Liver (tissue), 9 donors: Measurements from ENCODE around the gene ZNF267. TPM values are rescaled to one million over a fixed set of nuclear protein-coding genes. Genes with fewer than 3 reads are reported as not detected.

Experiments used
- DNase-seq: peaks from one replicate; pipeline ENCODE4 v3.0.0-alpha.2; 2017; ENCODE audit warnings: low spot score
- H3K27ac ChIP-seq, 2 donors: one replicate each; pipeline ENCODE4 v1.7.0; 2013; ENCODE audit warnings: inconsistent platforms in 2 of 2, low read length in 2 of 2, control low read depth in 1 of 2, low read depth in 1 of 2, mild to moderate bottlenecking in 1 of 2
- H3K27me3 ChIP-seq, 4 donors: one replicate each; pipeline versions ENCODE4 v1.6.1 to v1.7.0; 2013; ENCODE audit warnings: low read length in 3 of 4, inconsistent platforms in 1 of 4, mild to moderate bottlenecking in 1 of 4, moderate library complexity in 1 of 4; ENCODE audit not compliant: control insufficient read depth in 4 of 4, insufficient read depth in 4 of 4
- H3K36me3 ChIP-seq, 4 donors: one replicate each; pipeline versions ENCODE4 v1.6.1 to v1.7.0; 2013; ENCODE audit warnings: low read length in 3 of 4, mild to moderate bottlenecking in 3 of 4, low read depth in 1 of 4, moderate library complexity in 1 of 4; ENCODE audit not compliant: control insufficient read depth in 4 of 4, insufficient read depth in 3 of 4
- H3K4me1 ChIP-seq, 4 donors: one replicate each; pipeline versions ENCODE4 v1.6.1 to v1.7.0; 2013; ENCODE audit warnings: low read length in 3 of 4, mild to moderate bottlenecking in 3 of 4, moderate library complexity in 1 of 4; ENCODE audit not compliant: control insufficient read depth in 4 of 4, insufficient read depth in 4 of 4
- H3K4me3 ChIP-seq, 3 donors: one replicate each; pipeline versions ENCODE4 v1.6.1 to v1.7.0; 2013; ENCODE audit warnings: low read length in 3 of 3, control low read depth in 1 of 3, low read depth in 1 of 3, mild to moderate bottlenecking in 1 of 3
- H3K9ac ChIP-seq, 2 donors: one replicate each; pipeline ENCODE4 v1.7.0; 2013; ENCODE audit warnings: low read length in 2 of 2, mild to moderate bottlenecking in 2 of 2, moderate library complexity in 2 of 2, control low read depth in 1 of 2, low read depth in 1 of 2
- H3K9me3 ChIP-seq, 4 donors: one replicate each; pipeline versions ENCODE4 v1.6.1 to v1.7.0; 2013; ENCODE audit warnings: low read length in 3 of 4; ENCODE audit not compliant: control insufficient read depth in 4 of 4
- EGR1 ChIP-seq, 2 donors: IDR thresholded peaks; 2 replicates each; pipeline ENCODE4 v1.6.1; 2016 to 2018; ENCODE audit warnings: antibody characterized with exemption in 2 of 2, low read depth in 2 of 2
- FOXA1 ChIP-seq: IDR thresholded peaks from 2 replicates; pipeline ENCODE4 v1.6.1; 2016; ENCODE audit warnings: antibody characterized with exemption
- GABPA ChIP-seq, 2 donors: IDR thresholded peaks in 1 of 2; conservative IDR thresholded peaks in 1 of 2; 2 replicates each; pipeline ENCODE4 v1.6.1; 2016; ENCODE audit warnings: antibody characterized with exemption in 2 of 2, mild to moderate bottlenecking in 1 of 2, moderate library complexity in 1 of 2
- HNF4A ChIP-seq, 2 donors: conservative IDR thresholded peaks; 2 replicates each; pipeline ENCODE4 v1.6.1; 2016; ENCODE audit warnings: antibody characterized with exemption in 2 of 2, mild to moderate bottlenecking in 2 of 2
- HNF4G ChIP-seq: IDR thresholded peaks from 2 replicates; pipeline ENCODE4 v1.6.1; 2016; ENCODE audit warnings: antibody characterized with exemption
- NR2F2 ChIP-seq: IDR thresholded peaks from 2 replicates; pipeline ENCODE4 v1.6.1; 2016; ENCODE audit warnings: antibody characterized with exemption
- RAD21 ChIP-seq, 2 donors: IDR thresholded peaks; 2 replicates each; pipeline ENCODE4 v1.6.1; 2016; ENCODE audit warnings: antibody characterized with exemption in 2 of 2, mild to moderate bottlenecking in 2 of 2
- RXRA ChIP-seq, 2 donors: IDR thresholded peaks; 2 replicates each; pipeline ENCODE4 v1.6.1; 2017 to 2018; ENCODE audit warnings: antibody characterized with exemption in 2 of 2, mild to moderate bottlenecking in 1 of 2
- SP1 ChIP-seq: IDR thresholded peaks from 2 replicates; pipeline ENCODE4 v1.6.1; 2018; ENCODE audit warnings: antibody characterized with exemption, mild to moderate bottlenecking
- TAF1 ChIP-seq: conservative IDR thresholded peaks from 2 replicates; pipeline ENCODE4 v1.6.1; 2016; ENCODE audit warnings: antibody characterized with exemption, mild to moderate bottlenecking
- YY1 ChIP-seq: IDR thresholded peaks from 2 replicates; pipeline ENCODE4 v1.6.1; 2016; ENCODE audit warnings: antibody characterized with exemption, mild to moderate bottlenecking
- whole genome bisulfite sequencing: extraction: QIAGEN DNeasy Blood & Tissue Kit; methylation state at CpG from one replicate; pipeline ENCODE4 v1.1.7; 2013; 5-methylcytosine and 5-hydroxymethylcytosine counted together
- polyA plus RNA-seq, 2 donors: library from polyadenylated mRNA; stranded (reverse) in 1 of 2; unstranded in 1 of 2; fragments of 200-250 nt in 1 of 2; fragments of >200 nt in 1 of 2; fragmentation: Nextera tagmentation in 1 of 2; extraction: Ambion mirVana in 1 of 2; gene quantifications; one replicate each; pipeline versions ENCODE4 v1.2.1 to v1.2.3, GENCODE V29; 2013 to 2015
- total RNA-seq, 2 donors: library from RNA; depleted of rRNA; stranded (reverse); fragments of >200 nt; gene quantifications; one replicate each; pipeline ENCODE4 v1.2.3, GENCODE V29; 2014
- TF ChIP-seq, protein P1 (sequence below): IDR thresholded peaks from 2 replicates; pipeline ENCODE4 v1.6.1; 2016; ENCODE audit warnings: antibody characterized with exemption
- TF ChIP-seq, protein P2 (sequence below): fragments of 150-350 bp; IDR thresholded peaks from 2 replicates; pipeline ENCODE4 v1.5.1; 2017; ENCODE audit warnings: improper control_type of control experiment, low read depth, low read length; ENCODE audit not compliant: missing input control
- TF ChIP-seq, protein P3 (sequence below): IDR thresholded peaks from 2 replicates; pipeline ENCODE4 v1.6.1; 2016; ENCODE audit warnings: antibody characterized with exemption
- TF ChIP-seq, protein P4 (sequence below): IDR thresholded peaks from 2 replicates; pipeline ENCODE4 v1.6.1; 2016; ENCODE audit warnings: antibody characterized with exemption
- TF ChIP-seq, protein P5 (sequence below): IDR thresholded peaks from 2 replicates; pipeline ENCODE4 v1.6.1; 2016; ENCODE audit warnings: antibody characterized with exemption, mild to moderate bottlenecking
- donor health status: healthy.
- donor health status: healthy.
- donor health status: healthy.
- donor health status: healthy.
- donor health status: healthy.

ZNF267 gene
- total and polyA plus RNA-seq, 4 donors: 1.9 to 9.0 (median 3.7) TPM

DNA sequence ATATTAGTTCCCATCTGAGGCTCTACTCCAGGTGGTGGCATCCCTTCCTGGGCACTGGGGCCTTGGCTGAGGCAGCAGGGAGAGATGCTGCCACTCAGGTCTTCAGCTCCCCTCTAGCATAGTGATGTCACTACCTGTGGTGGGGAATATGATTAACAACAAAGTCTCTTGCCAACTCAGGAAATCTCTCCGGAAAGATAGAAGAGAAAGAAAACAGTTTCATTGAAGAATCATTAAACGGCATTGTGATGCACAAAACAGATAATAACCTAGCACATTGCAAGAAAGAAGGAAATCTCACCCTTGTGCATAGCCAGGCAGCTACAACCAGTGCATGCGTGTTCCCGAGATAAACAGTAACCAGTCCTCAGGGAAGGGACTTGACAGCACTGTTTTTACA, 12.2 kb upstream of the ZNF267 start:
- Histone ChIP-seq H3K9ac (no peak overlapping the region), H3K4me1 (no peaks in the 10 kb centered on the region), H3K9me3 (no peaks in the 10 kb centered on the region), H3K4me3 (no peak overlapping the region), H3K27ac (no peak overlapping the region), H3K27me3 (no peaks in the 10 kb centered on the region), H3K36me3 (no peaks in the 10 kb centered on the region)
- no peak for TF ChIP-seq HNF4G
- TF ChIP-seq, protein P1, sequence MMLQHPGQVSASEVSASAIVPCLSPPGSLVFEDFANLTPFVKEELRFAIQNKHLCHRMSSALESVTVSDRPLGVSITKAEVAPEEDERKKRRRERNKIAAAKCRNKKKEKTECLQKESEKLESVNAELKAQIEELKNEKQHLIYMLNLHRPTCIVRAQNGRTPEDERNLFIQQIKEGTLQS: no peak
- TF ChIP-seq, protein P2, sequence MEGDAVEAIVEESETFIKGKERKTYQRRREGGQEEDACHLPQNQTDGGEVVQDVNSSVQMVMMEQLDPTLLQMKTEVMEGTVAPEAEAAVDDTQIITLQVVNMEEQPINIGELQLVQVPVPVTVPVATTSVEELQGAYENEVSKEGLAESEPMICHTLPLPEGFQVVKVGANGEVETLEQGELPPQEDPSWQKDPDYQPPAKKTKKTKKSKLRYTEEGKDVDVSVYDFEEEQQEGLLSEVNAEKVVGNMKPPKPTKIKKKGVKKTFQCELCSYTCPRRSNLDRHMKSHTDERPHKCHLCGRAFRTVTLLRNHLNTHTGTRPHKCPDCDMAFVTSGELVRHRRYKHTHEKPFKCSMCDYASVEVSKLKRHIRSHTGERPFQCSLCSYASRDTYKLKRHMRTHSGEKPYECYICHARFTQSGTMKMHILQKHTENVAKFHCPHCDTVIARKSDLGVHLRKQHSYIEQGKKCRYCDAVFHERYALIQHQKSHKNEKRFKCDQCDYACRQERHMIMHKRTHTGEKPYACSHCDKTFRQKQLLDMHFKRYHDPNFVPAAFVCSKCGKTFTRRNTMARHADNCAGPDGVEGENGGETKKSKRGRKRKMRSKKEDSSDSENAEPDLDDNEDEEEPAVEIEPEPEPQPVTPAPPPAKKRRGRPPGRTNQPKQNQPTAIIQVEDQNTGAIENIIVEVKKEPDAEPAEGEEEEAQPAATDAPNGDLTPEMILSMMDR: no peak
- TF ChIP-seq TAF1: no peak
- TF ChIP-seq, protein P3, sequence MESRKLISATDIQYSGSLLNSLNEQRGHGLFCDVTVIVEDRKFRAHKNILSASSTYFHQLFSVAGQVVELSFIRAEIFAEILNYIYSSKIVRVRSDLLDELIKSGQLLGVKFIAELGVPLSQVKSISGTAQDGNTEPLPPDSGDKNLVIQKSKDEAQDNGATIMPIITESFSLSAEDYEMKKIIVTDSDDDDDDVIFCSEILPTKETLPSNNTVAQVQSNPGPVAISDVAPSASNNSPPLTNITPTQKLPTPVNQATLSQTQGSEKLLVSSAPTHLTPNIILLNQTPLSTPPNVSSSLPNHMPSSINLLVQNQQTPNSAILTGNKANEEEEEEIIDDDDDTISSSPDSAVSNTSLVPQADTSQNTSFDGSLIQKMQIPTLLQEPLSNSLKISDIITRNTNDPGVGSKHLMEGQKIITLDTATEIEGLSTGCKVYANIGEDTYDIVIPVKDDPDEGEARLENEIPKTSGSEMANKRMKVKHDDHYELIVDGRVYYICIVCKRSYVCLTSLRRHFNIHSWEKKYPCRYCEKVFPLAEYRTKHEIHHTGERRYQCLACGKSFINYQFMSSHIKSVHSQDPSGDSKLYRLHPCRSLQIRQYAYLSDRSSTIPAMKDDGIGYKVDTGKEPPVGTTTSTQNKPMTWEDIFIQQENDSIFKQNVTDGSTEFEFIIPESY: no peak
- TF ChIP-seq RXRA (IDR thresholded peaks at IDR 0.05): no peak
- no peak for TF ChIP-seq GABPA (IDR thresholded peaks at IDR 0.05 in 1 of 2, conservative IDR thresholded peaks at IDR 0.05 in 1 of 2)
- TF ChIP-seq FOXA1: no peak
- WGBS: 69% methylated on average over 4 of the region's 4 CpGs
- no peak for DNase-seq

DNA sequence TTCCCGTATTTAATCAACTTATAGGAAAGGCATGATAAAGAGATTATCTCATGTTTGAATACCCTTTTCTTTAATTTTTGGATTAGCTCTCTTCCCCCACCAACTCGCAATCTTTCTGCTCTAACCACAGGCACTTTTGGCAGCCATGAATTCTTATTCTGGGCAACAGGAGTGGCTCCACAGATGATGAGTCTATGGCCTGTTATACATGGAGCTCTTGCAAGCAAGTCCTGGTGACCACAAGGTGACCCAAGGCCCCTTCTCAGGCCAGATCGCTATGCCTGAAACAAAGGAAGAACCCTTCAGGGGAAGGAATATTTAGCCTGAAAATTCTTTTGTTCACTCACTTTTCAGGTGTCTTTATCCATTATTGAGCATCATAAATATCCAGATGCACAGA, 10.8 kb upstream of the ZNF267 start:
- DNase-seq: no peak

More for the DNA sequence above, 10.8 kb upstream of the ZNF267 start:
- TF ChIP-seq, protein P4, sequence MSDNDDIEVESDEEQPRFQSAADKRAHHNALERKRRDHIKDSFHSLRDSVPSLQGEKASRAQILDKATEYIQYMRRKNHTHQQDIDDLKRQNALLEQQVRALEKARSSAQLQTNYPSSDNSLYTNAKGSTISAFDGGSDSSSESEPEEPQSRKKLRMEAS: no peak
- TF ChIP-seq TAF1 (no peak), YY1 (no peak), SP1 (no peak), NR2F2 (no peak), RAD21 (IDR thresholded peaks at IDR 0.05) (no peak), GABPA (IDR thresholded peaks at IDR 0.05 in 1 of 2, conservative IDR thresholded peaks at IDR 0.05 in 1 of 2) (no peak), HNF4A (conservative IDR thresholded peaks at IDR 0.05) (no peak), EGR1 (IDR thresholded peaks at IDR 0.05; ENCODE audit: low read depth in 2 of 2) (no peak)
- TF ChIP-seq, protein P1: no peak
- TF ChIP-seq, protein P5, sequence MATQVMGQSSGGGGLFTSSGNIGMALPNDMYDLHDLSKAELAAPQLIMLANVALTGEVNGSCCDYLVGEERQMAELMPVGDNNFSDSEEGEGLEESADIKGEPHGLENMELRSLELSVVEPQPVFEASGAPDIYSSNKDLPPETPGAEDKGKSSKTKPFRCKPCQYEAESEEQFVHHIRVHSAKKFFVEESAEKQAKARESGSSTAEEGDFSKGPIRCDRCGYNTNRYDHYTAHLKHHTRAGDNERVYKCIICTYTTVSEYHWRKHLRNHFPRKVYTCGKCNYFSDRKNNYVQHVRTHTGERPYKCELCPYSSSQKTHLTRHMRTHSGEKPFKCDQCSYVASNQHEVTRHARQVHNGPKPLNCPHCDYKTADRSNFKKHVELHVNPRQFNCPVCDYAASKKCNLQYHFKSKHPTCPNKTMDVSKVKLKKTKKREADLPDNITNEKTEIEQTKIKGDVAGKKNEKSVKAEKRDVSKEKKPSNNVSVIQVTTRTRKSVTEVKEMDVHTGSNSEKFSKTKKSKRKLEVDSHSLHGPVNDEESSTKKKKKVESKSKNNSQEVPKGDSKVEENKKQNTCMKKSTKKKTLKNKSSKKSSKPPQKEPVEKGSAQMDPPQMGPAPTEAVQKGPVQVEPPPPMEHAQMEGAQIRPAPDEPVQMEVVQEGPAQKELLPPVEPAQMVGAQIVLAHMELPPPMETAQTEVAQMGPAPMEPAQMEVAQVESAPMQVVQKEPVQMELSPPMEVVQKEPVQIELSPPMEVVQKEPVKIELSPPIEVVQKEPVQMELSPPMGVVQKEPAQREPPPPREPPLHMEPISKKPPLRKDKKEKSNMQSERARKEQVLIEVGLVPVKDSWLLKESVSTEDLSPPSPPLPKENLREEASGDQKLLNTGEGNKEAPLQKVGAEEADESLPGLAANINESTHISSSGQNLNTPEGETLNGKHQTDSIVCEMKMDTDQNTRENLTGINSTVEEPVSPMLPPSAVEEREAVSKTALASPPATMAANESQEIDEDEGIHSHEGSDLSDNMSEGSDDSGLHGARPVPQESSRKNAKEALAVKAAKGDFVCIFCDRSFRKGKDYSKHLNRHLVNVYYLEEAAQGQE: no peak
- TF ChIP-seq, protein P3: no peak
- 89% methylated on average over 3 of the region's 3 CpGs for WGBS
- no peaks in the 10 kb centered on the region for H3K4me1 ChIP-seq
- no peaks in the 10 kb centered on the region for H3K9me3 ChIP-seq
- H3K9ac ChIP-seq: no peak overlapping the region
- no peak overlapping the region for H3K27ac ChIP-seq
- no peaks in the 10 kb centered on the region for H3K27me3 ChIP-seq
- no peak overlapping the region for H3K4me3 ChIP-seq
- no peaks in the 10 kb centered on the region for H3K36me3 ChIP-seq
